HG03521 (cell line): Measurements from ENCODE around the gene TRAPPC14.

ENCODE experiments used
- ATAC-seq: cut with Tn5 transposase; IDR thresholded peaks from one replicate; pipeline ENCODE4 v1.9.1; 2021; ENCODE audit warnings: mild to moderate bottlenecking, moderate library complexity; ENCODE audit not compliant: unreplicated experiment

The TRAPPC14 gene

GRCh38 chr7:100173806-100174495, 15.4 kb upstream of the TRAPPC14 start:
- no peak for ATAC-seq

DNA sequence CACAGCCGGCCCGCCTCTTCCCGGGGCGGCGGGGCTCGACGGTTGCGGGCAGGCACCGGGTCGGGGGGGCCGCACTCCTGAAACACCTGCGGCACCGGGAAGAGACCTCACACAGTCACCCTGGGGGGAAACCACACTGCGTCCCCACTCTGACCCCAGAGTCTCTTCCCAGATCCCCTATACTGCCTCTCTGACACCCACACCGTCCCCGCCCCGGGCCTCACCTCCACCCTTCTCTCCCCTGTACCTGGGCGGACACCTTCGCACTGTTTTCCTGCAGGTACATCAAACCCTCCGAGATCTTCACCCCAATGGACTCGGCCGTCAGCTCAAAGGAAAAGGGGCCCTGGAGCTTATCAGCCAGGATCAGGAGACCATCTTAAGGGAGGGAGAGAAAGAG, 13.3 kb upstream of the TRAPPC14 start:
- ATAC-seq = no peak

- ATAC-seq = no peak
Observed at GRCh38 chr7:100171087-100171681, 12.7 kb upstream of the TRAPPC14 start.

DNA sequence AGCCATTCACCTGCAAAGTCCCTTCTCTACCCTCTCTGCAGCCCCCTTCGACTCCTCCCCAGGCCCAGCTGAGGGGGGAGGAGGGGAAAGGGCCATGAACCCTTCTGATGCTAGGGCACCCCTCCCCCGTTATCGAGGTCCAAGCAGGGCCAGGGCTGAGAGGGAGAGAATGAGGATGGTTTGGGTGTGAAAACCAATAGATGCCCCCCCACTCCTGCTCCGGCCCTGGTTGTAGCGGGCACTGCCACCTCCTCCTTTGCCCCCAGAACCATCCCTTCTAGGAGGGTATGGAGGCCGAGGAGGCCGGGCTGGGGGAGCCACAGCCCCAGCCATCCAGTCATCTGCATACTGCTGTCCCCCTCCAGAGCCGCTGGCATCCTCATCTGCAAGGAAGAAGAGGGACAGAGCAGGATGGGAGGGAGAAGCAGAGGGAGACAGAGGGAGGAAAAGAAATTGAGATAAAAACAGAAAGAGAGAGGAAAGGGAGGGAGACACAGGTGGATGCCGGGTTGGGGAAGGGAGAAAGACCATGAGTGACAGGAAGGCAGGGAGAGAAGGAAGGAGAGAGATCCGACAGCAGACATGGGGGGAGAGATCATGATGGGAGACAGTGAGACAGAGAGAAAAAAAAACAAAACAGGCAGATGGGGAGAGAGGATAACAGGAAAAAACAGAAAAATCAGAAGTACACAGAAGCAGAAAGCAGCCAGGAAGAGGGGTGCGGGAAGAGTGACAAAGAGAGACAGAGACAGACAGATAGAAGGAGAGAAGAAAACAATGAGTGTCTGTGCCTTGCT, 11.8 kb upstream of the TRAPPC14 start:
- no peak for ATAC-seq

DNA sequence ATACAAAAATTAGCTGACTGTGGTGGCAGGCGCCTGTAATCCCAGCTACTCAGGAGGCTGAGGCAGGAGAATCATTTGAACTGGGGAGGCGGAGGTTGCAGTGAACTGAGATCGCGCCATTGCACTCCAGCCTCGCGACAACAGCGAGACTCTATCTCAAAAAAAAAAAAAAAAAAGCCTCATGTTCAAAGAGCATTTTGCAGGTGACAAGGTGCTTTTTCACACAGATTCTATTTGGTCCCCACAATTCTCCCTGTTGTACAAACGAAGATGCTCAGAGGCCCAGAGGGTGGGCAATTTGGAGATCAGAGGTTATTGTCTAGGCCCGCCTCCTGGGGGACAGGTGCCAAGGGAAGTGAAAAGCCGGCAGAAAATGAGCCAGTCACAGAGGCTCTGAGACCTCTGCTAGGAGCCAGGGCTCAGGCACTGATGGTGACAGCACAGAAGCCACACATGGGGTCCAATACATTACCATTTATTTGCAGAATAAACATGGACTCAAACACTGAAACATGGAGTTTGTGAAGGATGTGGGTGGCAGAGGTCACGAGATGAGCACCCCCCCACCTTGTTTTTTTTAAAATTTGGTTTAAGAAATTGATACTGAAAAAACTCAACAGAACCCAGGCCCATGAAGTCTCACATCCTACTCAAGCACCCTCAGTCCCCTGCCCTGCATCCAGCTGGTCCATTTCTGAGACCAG, 10.8 kb upstream of the TRAPPC14 start:
- ATAC-seq = no peak

DNA sequence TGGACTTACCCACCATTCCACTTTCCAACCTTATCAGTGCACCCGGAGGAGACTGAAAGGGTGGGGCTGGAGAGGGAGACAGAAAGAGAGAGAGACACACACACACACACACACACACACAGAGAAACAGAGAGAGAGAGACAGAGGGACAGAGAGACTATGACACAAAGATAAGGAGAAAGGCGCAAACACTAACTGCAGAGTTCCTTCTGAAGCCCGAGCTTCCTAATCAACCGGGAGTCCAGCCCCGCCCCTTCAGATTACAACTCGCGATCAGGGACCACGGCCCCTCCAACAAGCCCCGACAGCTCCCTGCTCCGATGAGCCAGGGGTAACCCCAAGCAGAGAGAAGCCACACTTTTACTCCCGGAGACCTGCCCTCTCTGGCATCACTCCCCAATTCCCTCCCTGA, 9.4 kb upstream of the TRAPPC14 start:
- ATAC-seq = no peak

- ATAC-seq = no peak
Observed at GRCh38 chr7:100166970-100167911, 8.7 kb upstream of the TRAPPC14 start.

- ATAC-seq = no peak
Observed at GRCh38 chr7:100166317-100166940, 7.9 kb upstream of the TRAPPC14 start.

- no peak for ATAC-seq
Observed at GRCh38 chr7:100163871-100164270, 5.3 kb upstream of the TRAPPC14 start.

GRCh38 chr7:100163006-100163531, 4.5 kb upstream of the TRAPPC14 start:
- ATAC-seq = no peak

DNA sequence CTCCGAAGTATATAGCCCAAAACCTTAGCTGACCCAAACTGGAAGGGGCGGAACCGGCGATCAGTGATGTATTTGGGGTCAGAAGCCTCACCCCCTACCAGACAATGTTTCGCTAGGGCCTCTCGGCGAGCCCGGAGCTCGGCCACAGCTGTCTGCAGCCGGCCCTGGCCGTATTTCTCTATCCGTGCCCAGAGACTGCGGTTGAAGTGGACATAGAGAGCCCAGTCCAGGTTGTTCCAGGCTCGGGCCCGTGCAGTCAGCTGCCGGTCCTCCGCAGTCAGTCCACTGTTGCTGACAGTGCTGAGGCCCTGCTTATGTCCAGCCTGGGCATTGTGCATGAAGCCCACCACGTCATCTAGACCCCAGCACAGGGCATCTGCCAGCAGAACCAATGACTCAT, 1.5 kb upstream of the TRAPPC14 start:
- ATAC-seq = no peak

DNA sequence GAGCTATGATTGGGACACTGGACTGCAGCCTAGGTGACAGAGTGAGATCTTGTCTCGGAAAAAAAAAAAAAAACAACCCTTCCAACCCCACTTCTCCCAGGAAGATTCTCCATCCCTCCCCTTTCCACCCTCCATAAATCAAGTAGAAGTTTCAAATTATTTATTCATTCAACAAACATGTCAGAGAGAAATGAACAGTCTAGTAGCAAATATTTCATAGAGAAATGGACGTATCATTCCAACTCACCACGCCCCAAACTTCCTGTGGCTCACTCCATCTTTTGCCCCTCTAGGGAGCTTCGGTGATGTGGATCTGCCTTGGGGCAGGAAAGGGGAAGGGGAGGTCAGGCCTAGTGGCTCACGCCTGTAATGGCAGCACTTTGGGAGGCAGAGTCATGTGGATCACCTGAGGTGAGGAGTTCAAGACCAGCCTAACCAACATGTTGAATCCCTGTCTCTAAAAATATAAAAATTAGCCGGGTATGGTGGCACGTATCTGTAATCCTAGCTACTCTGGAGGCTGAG, 638 bp upstream of the TRAPPC14 start:
- no peak for ATAC-seq

DNA sequence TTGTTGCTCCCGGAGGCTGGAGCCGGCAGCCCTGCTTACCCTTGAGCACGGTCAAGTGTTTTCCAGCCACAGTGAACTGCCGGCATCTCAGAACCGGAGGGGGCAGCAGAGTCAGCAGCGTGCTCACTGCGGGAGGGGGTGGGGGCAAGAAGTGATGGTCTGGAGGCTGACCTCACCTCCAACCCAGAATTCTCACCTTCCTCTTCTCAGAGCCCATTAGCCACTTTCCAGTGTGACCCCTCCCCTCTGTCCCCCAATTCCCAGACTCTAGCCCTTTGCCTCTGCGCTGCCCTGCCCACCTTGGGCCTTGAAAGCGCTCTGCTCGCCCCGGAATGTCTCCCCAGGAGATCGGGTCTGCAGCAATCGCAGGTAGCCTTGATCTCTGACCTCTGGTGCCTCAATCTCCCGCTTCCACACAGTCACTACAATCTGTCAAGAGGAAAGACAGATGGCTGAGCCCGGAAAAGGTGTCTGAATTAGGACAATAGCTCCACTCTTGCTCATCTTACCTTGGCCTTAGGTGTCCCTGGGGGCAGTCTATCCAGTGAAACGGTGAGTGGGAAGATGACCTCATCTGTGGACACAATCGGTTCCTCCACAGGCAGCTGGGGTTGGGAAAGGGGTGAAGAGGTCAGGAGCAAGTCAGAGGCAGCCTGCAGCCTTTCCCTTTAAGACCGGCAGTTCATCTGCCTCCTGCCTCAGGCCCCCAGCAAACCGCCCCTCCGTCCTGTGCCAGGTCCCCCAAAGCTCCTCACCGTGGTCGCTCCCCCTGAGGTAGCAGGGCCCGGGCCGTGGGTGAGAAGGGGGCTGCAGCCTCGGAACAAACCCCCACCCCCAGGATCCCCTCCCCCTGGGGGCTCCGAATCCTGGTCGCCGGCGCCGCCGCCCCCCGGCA, 942 bp downstream of the TRAPPC14 start:
- ATAC-seq = no peak

DNA sequence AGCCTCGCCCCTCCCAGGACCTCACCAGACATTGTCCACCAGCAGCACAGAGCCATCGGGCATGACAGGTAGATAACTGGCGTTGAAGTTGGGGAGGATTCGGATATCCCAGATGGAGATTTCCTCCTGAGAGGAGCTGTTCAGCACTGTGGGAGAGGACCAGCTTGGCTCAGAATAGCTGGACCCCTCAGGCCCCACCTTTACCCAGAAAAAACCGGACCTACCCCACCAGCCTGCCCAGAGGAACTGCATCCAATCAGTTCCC, 1.5 kb downstream of the TRAPPC14 start:
- no peak for ATAC-seq

GRCh38 chr7:100156331-100157068, 2.0 kb downstream of the TRAPPC14 start:
- no peak for ATAC-seq

GRCh38 chr7:100155553-100156317, 2.8 kb downstream of the TRAPPC14 start:
- ATAC-seq = no peak
